SK-N-SH treated with all-trans-retinoic acid at 6 μM for 48 hours (cell line): ENCODE data around the gene IFTAP.

ENCODE experiments used
- ATAC-seq: fragments of 200-7000 bp; cut with Tn5 transposase; 3 replicates; pipeline ENCODE4 v1.9.1; 2020; ENCODE audit warnings: mild to moderate bottlenecking, moderate library complexity
- ARNTL ChIP-seq: fragments of 450-650 bp; formaldehyde crosslinking; IDR thresholded peaks from 2 replicates; pipeline ENCODE4 v1.5.0; 2020; ENCODE audit warnings: low read depth, mild to moderate bottlenecking, moderate library complexity, borderline replicate concordance
- ESRRG ChIP-seq: fragments of 250-450 bp; sonication (Bioruptor Pico); IDR thresholded peaks from 2 replicates; pipeline ENCODE4 v1.6.1; 2021; ENCODE audit warnings: mild to moderate bottlenecking
- ISL1 ChIP-seq: fragments of 250-450 bp; sonication (Bioruptor Pico); IDR thresholded peaks from 2 replicates; pipeline ENCODE4 v2.1.2; 2022; ENCODE audit warnings: mild to moderate bottlenecking, moderate library complexity
- POU6F1 ChIP-seq: fragments of 250-450 bp; sonication (Bioruptor Pico); IDR thresholded peaks from 2 replicates; pipeline ENCODE4 v1.8.0; 2021; ENCODE audit warnings: low read depth, mild to moderate bottlenecking, moderate library complexity, borderline replicate concordance
- RARB ChIP-seq: fragments of 250-450 bp; sonication (Bioruptor Pico); IDR thresholded peaks from 2 replicates; pipeline ENCODE4 v1.8.0; 2021; ENCODE audit warnings: mild to moderate bottlenecking, moderate library complexity
- SNAI2 ChIP-seq: fragments of 250-450 bp; sonication (Bioruptor Pico); IDR thresholded peaks from 2 replicates; pipeline ENCODE4 v1.5.0; 2020; ENCODE audit warnings: mild to moderate bottlenecking, moderate library complexity
- TCF4 ChIP-seq: fragments of 250-450 bp; sonication (Bioruptor Pico); IDR thresholded peaks from 2 replicates; pipeline ENCODE4 v1.8.0; 2021; ENCODE audit warnings: mild to moderate bottlenecking, moderate library complexity, borderline replicate concordance
- TOX ChIP-seq: fragments of 250-450 bp; sonication (Bioruptor Pico); IDR thresholded peaks from 2 replicates; pipeline ENCODE4 v1.8.0; 2021; ENCODE audit warnings: mild to moderate bottlenecking, moderate library complexity, borderline replicate concordance
- ZFP3 ChIP-seq: fragments of 250-450 bp; sonication (Bioruptor Pico); IDR thresholded peaks from 2 replicates; pipeline ENCODE4 v1.5.0; 2020; ENCODE audit warnings: mild to moderate bottlenecking, moderate library complexity
- ZFP30 ChIP-seq: fragments of 450-650 bp; formaldehyde crosslinking; IDR thresholded peaks from 2 replicates; pipeline ENCODE4 v1.5.0; 2022; ENCODE audit warnings: mild to moderate bottlenecking, moderate library complexity
- ZNF565 ChIP-seq: fragments of 450-650 bp; formaldehyde crosslinking; conservative IDR thresholded peaks from 2 replicates; pipeline ENCODE4 v1.5.0; 2020; ENCODE audit warnings: low read depth, mild to moderate bottlenecking, moderate library complexity
- ZNF8 ChIP-seq: fragments of 450-650 bp; formaldehyde crosslinking; IDR thresholded peaks from 2 replicates; pipeline ENCODE4 v1.5.0; 2020; ENCODE audit warnings: mild to moderate bottlenecking, moderate library complexity
- TF ChIP-seq, protein P1 (sequence below): fragments of 250-450 bp; sonication (Bioruptor Pico); IDR thresholded peaks from 2 replicates; pipeline ENCODE4 v1.8.0; 2020; ENCODE audit warnings: mild to moderate bottlenecking, moderate library complexity, borderline replicate concordance
- TF ChIP-seq, protein P2 (sequence below): fragments of 250-450 bp; sonication (Bioruptor Pico); IDR thresholded peaks from 2 replicates; pipeline ENCODE4 v1.5.0; 2020; ENCODE audit warnings: mild to moderate bottlenecking, moderate library complexity

IFTAP gene

GRCh38 chr11:36618363-36619047 lies 24.2 kb downstream of the IFTAP start:
- ATAC-seq, result no peak
- TF ChIP-seq ARNTL, result no peak
- no peak for TF ChIP-seq SNAI2 (CRISPR knock-in tag)
- TF ChIP-seq, protein P1, sequence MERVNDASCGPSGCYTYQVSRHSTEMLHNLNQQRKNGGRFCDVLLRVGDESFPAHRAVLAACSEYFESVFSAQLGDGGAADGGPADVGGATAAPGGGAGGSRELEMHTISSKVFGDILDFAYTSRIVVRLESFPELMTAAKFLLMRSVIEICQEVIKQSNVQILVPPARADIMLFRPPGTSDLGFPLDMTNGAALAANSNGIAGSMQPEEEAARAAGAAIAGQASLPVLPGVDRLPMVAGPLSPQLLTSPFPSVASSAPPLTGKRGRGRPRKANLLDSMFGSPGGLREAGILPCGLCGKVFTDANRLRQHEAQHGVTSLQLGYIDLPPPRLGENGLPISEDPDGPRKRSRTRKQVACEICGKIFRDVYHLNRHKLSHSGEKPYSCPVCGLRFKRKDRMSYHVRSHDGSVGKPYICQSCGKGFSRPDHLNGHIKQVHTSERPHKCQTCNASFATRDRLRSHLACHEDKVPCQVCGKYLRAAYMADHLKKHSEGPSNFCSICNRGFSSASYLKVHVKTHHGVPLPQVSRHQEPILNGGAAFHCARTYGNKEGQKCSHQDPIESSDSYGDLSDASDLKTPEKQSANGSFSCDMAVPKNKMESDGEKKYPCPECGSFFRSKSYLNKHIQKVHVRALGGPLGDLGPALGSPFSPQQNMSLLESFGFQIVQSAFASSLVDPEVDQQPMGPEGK (CRISPR knock-in tag), result no peak
- no peak for TF ChIP-seq TOX (CRISPR knock-in tag)
- TF ChIP-seq RARB, result no peak
- TF ChIP-seq ESRRG, result no peak
- TF ChIP-seq POU6F1 (CRISPR knock-in tag), result no peak
- no peak for TF ChIP-seq ZNF565 (CRISPR knock-in tag)

DNA sequence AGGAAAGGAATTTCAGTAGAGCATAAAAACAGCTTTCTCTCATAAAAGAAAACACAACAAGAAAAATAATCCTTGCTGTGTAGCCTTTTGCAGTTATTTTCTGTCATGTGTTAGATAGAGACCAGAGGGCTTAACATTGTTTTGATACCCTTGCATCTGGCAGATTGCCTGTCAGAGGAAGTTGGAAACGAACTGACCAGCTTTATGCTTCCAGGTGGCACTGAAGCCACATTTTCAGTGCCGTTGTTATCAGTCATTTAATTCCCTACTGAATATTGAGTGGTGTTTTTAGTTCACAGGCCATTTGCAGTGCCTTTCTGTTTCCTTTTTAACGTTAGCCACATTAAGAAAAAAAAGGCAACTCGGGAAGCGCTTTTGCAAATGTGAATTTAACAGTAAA lies 25.2 kb downstream of the IFTAP start:
- TF ChIP-seq ESRRG, result peak; percentile 16; the same call in 1 of the 2 replicates
- TF ChIP-seq ISL1 (CRISPR knock-in tag), result peak; percentile 51; the same call in 1 of the 2 replicates
- TF ChIP-seq ZFP30, result peak; percentile 35; the same call in 1 of the 2 replicates
- peak; percentile 94 for TF ChIP-seq TCF4
- TF ChIP-seq ZNF8 (CRISPR knock-in tag), result no peak
- TF ChIP-seq, protein P1 (CRISPR knock-in tag), result no peak
- TF ChIP-seq, protein P2, sequence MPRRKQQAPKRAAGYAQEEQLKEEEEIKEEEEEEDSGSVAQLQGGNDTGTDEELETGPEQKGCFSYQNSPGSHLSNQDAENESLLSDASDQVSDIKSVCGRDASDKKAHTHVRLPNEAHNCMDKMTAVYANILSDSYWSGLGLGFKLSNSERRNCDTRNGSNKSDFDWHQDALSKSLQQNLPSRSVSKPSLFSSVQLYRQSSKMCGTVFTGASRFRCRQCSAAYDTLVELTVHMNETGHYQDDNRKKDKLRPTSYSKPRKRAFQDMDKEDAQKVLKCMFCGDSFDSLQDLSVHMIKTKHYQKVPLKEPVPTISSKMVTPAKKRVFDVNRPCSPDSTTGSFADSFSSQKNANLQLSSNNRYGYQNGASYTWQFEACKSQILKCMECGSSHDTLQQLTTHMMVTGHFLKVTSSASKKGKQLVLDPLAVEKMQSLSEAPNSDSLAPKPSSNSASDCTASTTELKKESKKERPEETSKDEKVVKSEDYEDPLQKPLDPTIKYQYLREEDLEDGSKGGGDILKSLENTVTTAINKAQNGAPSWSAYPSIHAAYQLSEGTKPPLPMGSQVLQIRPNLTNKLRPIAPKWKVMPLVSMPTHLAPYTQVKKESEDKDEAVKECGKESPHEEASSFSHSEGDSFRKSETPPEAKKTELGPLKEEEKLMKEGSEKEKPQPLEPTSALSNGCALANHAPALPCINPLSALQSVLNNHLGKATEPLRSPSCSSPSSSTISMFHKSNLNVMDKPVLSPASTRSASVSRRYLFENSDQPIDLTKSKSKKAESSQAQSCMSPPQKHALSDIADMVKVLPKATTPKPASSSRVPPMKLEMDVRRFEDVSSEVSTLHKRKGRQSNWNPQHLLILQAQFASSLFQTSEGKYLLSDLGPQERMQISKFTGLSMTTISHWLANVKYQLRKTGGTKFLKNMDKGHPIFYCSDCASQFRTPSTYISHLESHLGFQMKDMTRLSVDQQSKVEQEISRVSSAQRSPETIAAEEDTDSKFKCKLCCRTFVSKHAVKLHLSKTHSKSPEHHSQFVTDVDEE (CRISPR knock-in tag), result peak; percentile 83
- TF ChIP-seq, all 23 proteins: peak for 5
- ATAC-seq, result peak; percentile 56

DNA sequence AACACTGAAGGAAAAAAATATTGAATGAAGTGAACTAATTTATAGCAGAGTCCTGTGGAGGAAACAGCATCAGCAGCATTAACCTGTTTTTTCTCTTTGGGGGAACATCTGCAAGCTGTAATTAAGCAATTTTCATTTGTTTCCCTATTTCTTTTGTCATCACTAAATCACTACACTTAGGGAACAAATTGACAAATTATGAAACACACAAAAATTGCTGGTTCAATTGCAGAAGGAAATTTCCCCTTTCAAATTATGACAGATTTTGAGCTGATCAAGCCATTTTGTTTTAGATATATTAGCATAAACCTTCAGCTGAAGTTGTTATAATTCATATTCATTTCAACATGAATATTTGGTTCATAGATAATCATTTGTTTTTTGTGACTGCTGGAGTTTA lies 25.9 kb downstream of the IFTAP start:
- TF ChIP-seq ZFP3 (CRISPR knock-in tag), result no peak
- TF ChIP-seq ZFP30, result no peak
- no peak for TF ChIP-seq ESRRG
- TF ChIP-seq, protein P2 (CRISPR knock-in tag), result no peak
- TF ChIP-seq, protein P1 (CRISPR knock-in tag), result no peak
- TF ChIP-seq SNAI2 (CRISPR knock-in tag), result no peak
- peak; percentile 33; the same call in 1 of the 2 replicates for TF ChIP-seq TCF4
- TF ChIP-seq ZNF565 (CRISPR knock-in tag), result no peak
- no peak for ATAC-seq
